GM23338 (cell line): ENCODE results near the gene JAKMIP1. TPM values are rescaled to one million over a fixed set of nuclear protein-coding genes. Genes with fewer than 3 reads are reported as not detected.
A peak's percentile ranks its signal among the peaks of the same experiment; 100 is the strongest.

ENCODE experiments used
- ATAC-seq: fragments of 200-7000 bp; cut with Tn5 transposase; 3 replicates; pipeline ENCODE4 v1.9.1; 2020
- DNase-seq: peaks from one replicate; pipeline ENCODE4 v3.0.0-alpha.2; 2015; ENCODE audit warnings: low spot score
- H2AFZ ChIP-seq: fragments of 200-600 bp; sonication (generic); 2 replicates; pipeline ENCODE4 v1.8.0; 2016; ENCODE audit warnings: antibody characterized with exemption, mild to moderate bottlenecking, moderate library complexity
- H3F3A ChIP-seq: fragments of 200-600 bp; sonication (generic); replicated peaks from 2 replicates; pipeline ENCODE4 v1.8.0; 2017; ENCODE audit warnings: antibody characterized with exemption, mixed run types, low read depth
- H3K27ac ChIP-seq: fragments of 200-600 bp; sonication (generic); 2 replicates; pipeline ENCODE4 v1.6.1; 2016; ENCODE audit warnings: low read depth
- H3K27me3 ChIP-seq: fragments of 200-600 bp; sonication (generic); 2 replicates; pipeline ENCODE4 v1.8.0; 2016; ENCODE audit warnings: mild to moderate bottlenecking, mixed run types, moderate library complexity; ENCODE audit not compliant: insufficient read depth
- H3K36me3 ChIP-seq: fragments of 200-600 bp; sonication (generic); 2 replicates; pipeline ENCODE4 v1.8.0; 2016; ENCODE audit warnings: mild to moderate bottlenecking; ENCODE audit not compliant: insufficient read depth
- H3K4me1 ChIP-seq: fragments of 200-600 bp; sonication (generic); 2 replicates; pipeline ENCODE4 v1.8.0; 2016; ENCODE audit warnings: mild to moderate bottlenecking, moderate library complexity; ENCODE audit not compliant: insufficient read depth
- H3K4me2 ChIP-seq: fragments of 200-600 bp; sonication (generic); 2 replicates; pipeline ENCODE4 v1.7.1; 2017; ENCODE audit warnings: mixed run types
- H3K4me3 ChIP-seq: fragments of 200-600 bp; sonication (generic); 2 replicates; pipeline ENCODE4 v1.6.1; 2016; ENCODE audit warnings: mixed run types
- H3K79me2 ChIP-seq: fragments of 200-600 bp; sonication (generic); replicated peaks from 2 replicates; pipeline ENCODE4 v1.8.0; 2017; ENCODE audit warnings: mild to moderate bottlenecking; ENCODE audit not compliant: insufficient read depth
- H3K9me2 ChIP-seq: fragments of 200-600 bp; sonication (generic); 2 replicates; pipeline ENCODE4 v1.8.0; 2017; ENCODE audit not compliant: insufficient read depth
- H4K20me1 ChIP-seq: fragments of 200-600 bp; sonication (generic); replicated peaks from 2 replicates; pipeline ENCODE4 v1.8.0; 2017; ENCODE audit warnings: mild to moderate bottlenecking; ENCODE audit not compliant: insufficient read depth
- H3K27ac Mint-ChIP-seq: 2 replicates; pipeline ENCODE4 v1.8.0; 2020; ENCODE audit warnings: inconsistent platforms, mild to moderate bottlenecking, moderate library complexity, mixed read lengths
- H3K27me3 Mint-ChIP-seq: 3 replicates; pipeline ENCODE4 v1.8.0; 2022; ENCODE audit warnings: low read depth, mild to moderate bottlenecking, moderate library complexity, mixed read lengths, inconsistent platforms; ENCODE audit not compliant: insufficient read depth, poor library complexity
- H3K36me3 Mint-ChIP-seq: 3 replicates; pipeline ENCODE4 v1.8.0; 2021; ENCODE audit warnings: low read depth, mild to moderate bottlenecking, inconsistent platforms, moderate library complexity, mixed read lengths
- H3K4me1 Mint-ChIP-seq: 3 replicates; pipeline ENCODE4 v1.8.0; 2020; ENCODE audit warnings: mild to moderate bottlenecking, inconsistent platforms, mixed read lengths
- H3K4me3 Mint-ChIP-seq: 3 replicates; pipeline ENCODE4 v1.8.0; 2021; ENCODE audit warnings: moderate library complexity, mild to moderate bottlenecking, inconsistent platforms, mixed read lengths
- H3K9me3 Mint-ChIP-seq: 3 replicates; pipeline ENCODE4 v1.8.0; 2020; ENCODE audit warnings: moderate library complexity, mild to moderate bottlenecking, inconsistent platforms, mixed read lengths
- EZH2 ChIP-seq: fragments of 200-600 bp; sonication (generic); IDR thresholded peaks from one replicate; pipeline ENCODE4 v1.8.0; 2017; ENCODE audit warnings: antibody characterized with exemption, mild to moderate bottlenecking, low read depth; ENCODE audit not compliant: unreplicated experiment
- NANOG ChIP-seq: IDR thresholded peaks from 2 replicates; pipeline ENCODE4 v1.6.1; 2016; ENCODE audit warnings: antibody characterized with exemption, borderline replicate concordance
- POLR2AphosphoS5 ChIP-seq: IDR thresholded peaks from 2 replicates; pipeline ENCODE4 v1.6.1; 2016; ENCODE audit warnings: antibody characterized with exemption, low read depth
- STAT1 ChIP-seq: IDR thresholded peaks from one replicate; pipeline ENCODE4 v1.6.1; 2016; ENCODE audit warnings: antibody characterized with exemption; ENCODE audit not compliant: unreplicated experiment
- ZNF462 ChIP-seq: fragments of 250-450 bp; sonication (Bioruptor Pico); IDR thresholded peaks from 2 replicates; pipeline ENCODE4 v1.5.0; 2020; ENCODE audit warnings: mild to moderate bottlenecking, moderate library complexity
- polyA plus RNA-seq: library from polyadenylated mRNA; unstranded; fragments of >200 nt; fragmentation: Nextera tagmentation; extraction: Ambion mirVana; gene quantifications from 2 replicates; pipeline ENCODE4 v1.2.1, GENCODE V29; 2016
- total RNA-seq: library from RNA; depleted of rRNA; stranded (reverse); fragments of >200 nt; shearing (Covaris generic); gene quantifications from 2 replicates; pipeline ENCODE4 v1.2.3, GENCODE V29; 2014
- TF ChIP-seq, protein P1 (sequence below): IDR thresholded peaks from 2 replicates; pipeline ENCODE4 v1.6.1; 2016; ENCODE audit warnings: antibody characterized with exemption

JAKMIP1 gene
- total and polyA plus RNA-seq, 2 experiments from 2014 or later = 4.6 to 5.1 TPM

GRCh38 chr4:6157926-6158325 is 42.4 kb downstream of the JAKMIP1 start:
- Histone ChIP-seq H3K4me1 (peaks cover 16% of the 10 kb centered on the region), H3K27me3 (no peaks in the 10 kb centered on the region), H3K9me2 (0 out of 2 replicates have a peak, but pooled peaks cover 6% of the 10 kb centered on the region), H4K20me1 (no peaks in the 10 kb centered on the region), H3K36me3 (no peaks in the 10 kb centered on the region), H3K27ac (no peak overlapping the region), H3K4me3 (no peak overlapping the region), H3F3A (no peaks in the 10 kb centered on the region), H3K79me2 (no peaks in the 10 kb centered on the region), H2AFZ (no peak overlapping the region), H3K4me2 (no peak overlapping the region)
- DNase-seq (no peak), ATAC-seq (no peak)
- H3K4me3 Mint-ChIP-seq = no peak overlapping the region
- H3K27ac Mint-ChIP-seq = no peak overlapping the region
- H3K36me3 Mint-ChIP-seq = no peaks in the 10 kb centered on the region; the same call in 2 of the 3 replicates
- peaks cover 27% of the 10 kb centered on the region for H3K4me1 Mint-ChIP-seq
- TF ChIP-seq POLR2AphosphoS5 = no peak
- no peak for TF ChIP-seq EZH2
- no peak for TF ChIP-seq NANOG
- H3K9me3 Mint-ChIP-seq = peaks cover 5% of the 10 kb centered on the region; the same call in 1 of the 3 replicates
- H3K27me3 Mint-ChIP-seq = no peaks in the 10 kb centered on the region

DNA sequence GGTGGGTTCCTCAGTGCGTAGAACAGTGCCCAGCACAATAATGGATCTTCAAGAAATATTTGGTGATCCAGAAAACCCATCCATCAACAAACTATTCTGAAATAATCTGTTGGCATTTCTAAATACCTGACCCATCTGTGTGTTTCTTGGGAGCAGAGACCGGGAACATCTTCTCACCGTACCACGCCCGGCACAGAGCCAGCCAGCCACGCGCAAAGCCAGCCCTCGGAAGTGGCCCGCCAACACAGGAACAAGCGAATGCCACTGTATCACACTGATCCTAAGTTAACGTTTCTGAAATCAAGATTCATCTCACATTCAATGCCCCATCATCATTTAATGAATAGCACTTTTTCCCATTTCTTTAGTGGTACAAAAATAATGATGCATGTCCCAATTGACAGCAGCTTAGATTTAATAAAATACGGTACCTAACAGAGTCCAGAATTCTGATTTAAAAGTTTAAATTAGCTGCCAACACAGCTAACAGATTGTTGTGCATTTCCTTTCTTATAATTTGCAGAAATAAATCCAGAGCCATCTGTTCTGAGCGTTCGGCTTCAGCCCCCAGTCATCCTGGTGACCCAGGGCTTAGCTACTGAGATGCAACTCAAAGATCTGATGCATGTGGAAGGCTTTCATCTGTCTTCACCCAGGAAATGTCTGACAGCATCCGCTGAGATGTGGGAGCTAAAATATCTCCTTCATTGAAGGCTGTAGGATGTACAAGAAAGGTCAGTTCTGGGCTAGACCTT is 44.2 kb downstream of the JAKMIP1 start:
- Histone ChIP-seq H3F3A (no peaks in the 10 kb centered on the region), H3K4me2 (no peak overlapping the region)
- H3K27me3 Mint-ChIP-seq = no peaks in the 10 kb centered on the region

DNA sequence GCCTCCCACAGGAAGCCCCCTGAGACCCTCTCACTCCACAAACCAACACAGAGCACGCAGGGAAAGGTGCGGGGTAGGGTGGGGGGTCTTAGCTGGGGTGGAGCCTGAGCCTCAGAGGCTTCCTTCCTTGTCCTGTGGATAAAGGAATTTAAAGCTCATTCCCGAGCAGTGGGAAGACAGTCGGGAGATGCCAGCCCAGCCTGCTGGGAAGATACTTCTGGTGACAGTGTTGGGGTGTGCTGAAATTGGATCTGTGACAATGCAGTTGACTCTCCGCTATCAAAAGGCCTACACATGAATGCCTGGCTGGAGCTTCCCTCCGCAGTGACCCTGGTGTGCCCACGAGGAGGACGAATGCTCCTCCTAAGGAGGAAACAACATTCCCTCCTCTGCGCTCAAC is 45.5 kb downstream of the JAKMIP1 start:
- peak; percentile 68 for ATAC-seq
- Histone ChIP-seq H3K4me2 (peak overlapping the region; percentile 11), H3K4me1 (peaks cover 16% of the 10 kb centered on the region), H3K4me3 (no peak overlapping the region), H3F3A (no peaks in the 10 kb centered on the region), H2AFZ (no peak overlapping the region), H3K27ac (0 out of 2 replicates have a peak overlapping the region, but pooled peaks have one; percentile 5), H3K27me3 (no peaks in the 10 kb centered on the region), H3K9me2 (no peaks in the 10 kb centered on the region), H3K36me3 (no peaks in the 10 kb centered on the region), H4K20me1 (no peaks in the 10 kb centered on the region), H3K79me2 (no peaks in the 10 kb centered on the region)
- H3K4me1 Mint-ChIP-seq = peaks cover 29% of the 10 kb centered on the region
- H3K4me3 Mint-ChIP-seq = no peak overlapping the region; the same call in 2 of the 3 replicates
- H3K36me3 Mint-ChIP-seq = no peaks in the 10 kb centered on the region; the same call in 2 of the 3 replicates
- no peak overlapping the region; the same call in 1 of the 2 replicates for H3K27ac Mint-ChIP-seq
- H3K9me3 Mint-ChIP-seq = no peaks in the 10 kb centered on the region
- DNase-seq = peak; percentile 21
- H3K27me3 Mint-ChIP-seq = no peaks in the 10 kb centered on the region
- TF ChIP-seq ZNF462 = no peak
- no peak for TF ChIP-seq EZH2
- no peak for TF ChIP-seq STAT1

More for the DNA sequence above, 44.2 kb downstream of the JAKMIP1 start:
- Mint-ChIP-seq H3K27ac (no peak overlapping the region), H3K9me3 (no peaks in the 10 kb centered on the region; the same call in 2 of the 3 replicates), H3K4me3 (no peak overlapping the region; the same call in 2 of the 3 replicates), H3K36me3 (no peaks in the 10 kb centered on the region; the same call in 2 of the 3 replicates), H3K4me1 (peaks cover 29% of the 10 kb centered on the region)
- Histone ChIP-seq H4K20me1 (no peaks in the 10 kb centered on the region), H3K4me3 (no peak overlapping the region), H3K27me3 (no peaks in the 10 kb centered on the region), H3K4me1 (peaks cover 16% of the 10 kb centered on the region), H3K27ac (no peak overlapping the region), H3K79me2 (no peaks in the 10 kb centered on the region), H2AFZ (no peak overlapping the region), H3K36me3 (no peaks in the 10 kb centered on the region), H3K9me2 (0 out of 2 replicates have a peak, but pooled peaks cover under 1% of the 10 kb centered on the region)
- no peak for DNase-seq
- TF ChIP-seq, protein P1, sequence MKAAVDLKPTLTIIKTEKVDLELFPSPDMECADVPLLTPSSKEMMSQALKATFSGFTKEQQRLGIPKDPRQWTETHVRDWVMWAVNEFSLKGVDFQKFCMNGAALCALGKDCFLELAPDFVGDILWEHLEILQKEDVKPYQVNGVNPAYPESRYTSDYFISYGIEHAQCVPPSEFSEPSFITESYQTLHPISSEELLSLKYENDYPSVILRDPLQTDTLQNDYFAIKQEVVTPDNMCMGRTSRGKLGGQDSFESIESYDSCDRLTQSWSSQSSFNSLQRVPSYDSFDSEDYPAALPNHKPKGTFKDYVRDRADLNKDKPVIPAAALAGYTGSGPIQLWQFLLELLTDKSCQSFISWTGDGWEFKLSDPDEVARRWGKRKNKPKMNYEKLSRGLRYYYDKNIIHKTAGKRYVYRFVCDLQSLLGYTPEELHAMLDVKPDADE = no peak
- TF ChIP-seq NANOG (no peak), POLR2AphosphoS5 (no peak), STAT1 (no peak)
- no peak for ATAC-seq
